Astrocyte (in vitro differentiated cells and primary cell): ENCODE data around the gene LGR4. TPM values are rescaled to one million over a fixed set of nuclear protein-coding genes. Genes with fewer than 3 reads are reported as not detected.
A peak's percentile ranks its signal among the peaks of the same experiment; 100 is the strongest.

ENCODE experiments used
- DNase-seq: peaks from one replicate; pipeline ENCODE4 v3.0.0-alpha.2; 2010; ENCODE audit warnings: low read depth
- FAIRE-seq: peaks from 2 replicates; lab custom pipeline; 2011; peaks lifted over from hg19 to GRCh38; lab: Jason Lieb, UNC
- H2AFZ ChIP-seq: 2 replicates; pipeline ENCODE4 v1.6.0; 2012; ENCODE audit warnings: low read depth, low read length, inconsistent platforms
- H3K27ac ChIP-seq: 2 replicates; pipeline ENCODE4 v1.5.1; 2011; ENCODE audit warnings: low read depth, low read length, inconsistent platforms
- H3K27me3 ChIP-seq: 2 replicates; pipeline ENCODE4 v1.6.0; 2011; ENCODE audit warnings: low read length, inconsistent platforms; ENCODE audit not compliant: insufficient read depth
- H3K36me3 ChIP-seq: 2 replicates; pipeline ENCODE4 v1.5.1; 2011; ENCODE audit warnings: low read length, inconsistent platforms; ENCODE audit not compliant: insufficient read depth
- H3K4me1 ChIP-seq: 2 replicates; pipeline ENCODE4 v1.5.1; 2011; ENCODE audit warnings: low read length, inconsistent platforms; ENCODE audit not compliant: insufficient read depth
- H3K4me2 ChIP-seq: 2 replicates; pipeline ENCODE4 v1.6.0; 2012; ENCODE audit warnings: low read length, inconsistent platforms
- H3K4me3 ChIP-seq: 2 replicates; pipeline ENCODE4 v1.5.1; 2011; ENCODE audit warnings: low read depth, mild to moderate bottlenecking, low read length, inconsistent platforms; ENCODE audit not compliant: insufficient read depth
- H3K79me2 ChIP-seq: 2 replicates; pipeline ENCODE4 v1.6.0; 2012; ENCODE audit warnings: mild to moderate bottlenecking, low read length, inconsistent platforms; ENCODE audit not compliant: insufficient read depth
- H3K9ac ChIP-seq: 2 replicates; pipeline ENCODE4 v1.6.0; 2012; ENCODE audit warnings: mild to moderate bottlenecking, low read length, inconsistent platforms
- H3K9me3 ChIP-seq: 2 replicates; pipeline ENCODE4 v1.5.1; 2012; ENCODE audit warnings: low read depth, mild to moderate bottlenecking, low read length, inconsistent platforms; ENCODE audit not compliant: insufficient read depth
- H4K20me1 ChIP-seq: 2 replicates; pipeline ENCODE4 v1.6.0; 2012; ENCODE audit warnings: low read length, inconsistent platforms; ENCODE audit not compliant: insufficient read depth
- H3K27ac Mint-ChIP-seq: one replicate; pipeline ENCODE4 v1.8.0; 2021; ENCODE audit warnings: mild to moderate bottlenecking, mixed read lengths; ENCODE audit not compliant: unreplicated experiment
- H3K27me3 Mint-ChIP-seq: one replicate; pipeline ENCODE4 v1.8.0; 2021; ENCODE audit warnings: low read depth, mixed read lengths; ENCODE audit not compliant: unreplicated experiment
- H3K36me3 Mint-ChIP-seq: one replicate; pipeline ENCODE4 v1.8.0; 2021; ENCODE audit warnings: low read depth, mixed read lengths; ENCODE audit not compliant: unreplicated experiment
- H3K4me1 Mint-ChIP-seq: one replicate; pipeline ENCODE4 v1.8.0; 2021; ENCODE audit warnings: low read depth, mixed read lengths; ENCODE audit not compliant: unreplicated experiment
- H3K4me3 Mint-ChIP-seq: one replicate; pipeline ENCODE4 v1.8.0; 2021; ENCODE audit warnings: mild to moderate bottlenecking, moderate library complexity, mixed read lengths; ENCODE audit not compliant: unreplicated experiment
- H3K9me3 Mint-ChIP-seq: one replicate; pipeline ENCODE4 v1.8.0; 2021; ENCODE audit warnings: mild to moderate bottlenecking, mixed read lengths; ENCODE audit not compliant: unreplicated experiment
- EZH2 ChIP-seq: IDR thresholded peaks from 2 replicates; pipeline ENCODE4 v1.6.1; 2012; ENCODE audit warnings: mild to moderate bottlenecking, low read length, inconsistent platforms; ENCODE audit not compliant: insufficient read depth
- total RNA-seq: library from RNA; stranded (reverse); gene quantifications from 2 replicates; pipeline ENCODE4 v1.2.1, GENCODE V29; 2021
- TF ChIP-seq, protein P1 (sequence below): IDR thresholded peaks from 2 replicates; pipeline ENCODE4 v1.5.1; 2011; ENCODE audit warnings: low read depth, mild to moderate bottlenecking, inconsistent platforms, low read length, moderate library complexity; ENCODE audit not compliant: insufficient read depth

Gene LGR4
- total RNA-seq, 1 donor from 2014 or later: 50.0 TPM

DNA sequence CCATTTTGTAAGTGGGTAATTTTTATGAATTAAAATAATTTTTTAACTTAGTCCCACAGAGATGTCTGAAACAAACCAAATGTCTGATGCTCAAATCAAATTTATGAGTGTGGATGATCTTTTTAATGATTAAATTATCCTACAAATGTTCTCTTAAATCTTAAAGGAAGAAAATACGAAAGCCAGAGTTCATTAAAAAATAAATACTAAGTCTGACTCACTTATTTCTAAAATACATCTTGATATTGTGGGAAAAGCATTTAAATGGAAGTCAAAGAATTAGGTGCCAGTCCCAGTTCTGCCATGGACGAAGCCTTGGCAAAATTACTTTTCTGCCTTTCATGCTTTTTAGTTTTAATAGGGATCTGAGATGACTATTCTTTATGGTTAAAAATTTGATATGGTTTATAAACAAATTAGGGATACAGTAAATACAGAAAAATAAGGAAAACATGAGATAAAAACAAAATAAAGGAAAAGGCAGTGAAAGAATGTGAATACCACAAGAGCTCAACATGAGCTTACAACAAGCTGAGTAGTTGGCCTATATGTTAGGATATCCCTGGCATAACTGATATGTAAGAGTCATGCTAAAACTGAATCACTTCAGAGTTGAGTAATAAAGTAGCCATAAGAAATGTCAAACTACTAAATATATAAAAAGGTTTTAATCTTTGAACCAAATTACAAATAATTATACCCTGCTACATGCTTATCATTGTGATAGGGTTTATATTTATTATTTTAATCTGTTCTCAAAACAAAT lies 118.8 kb downstream of the LGR4 start:
- DNase-seq (peak; percentile 55), FAIRE-seq (no peak)
- Histone ChIP-seq H4K20me1 (no peaks in the 10 kb centered on the region), H3K4me2 (no peak overlapping the region), H3K27me3 (no peaks in the 10 kb centered on the region), H3K36me3 (no peaks in the 10 kb centered on the region), H3K4me3 (no peak overlapping the region), H3K9me3 (no peaks in the 10 kb centered on the region), H3K4me1 (no peaks in the 10 kb centered on the region), H2AFZ (no peak overlapping the region), H3K9ac (no peak overlapping the region), H3K79me2 (no peaks in the 10 kb centered on the region), H3K27ac (no peak overlapping the region)
- Mint-ChIP-seq H3K9me3 (no peaks in the 10 kb centered on the region), H3K27me3 (no peaks in the 10 kb centered on the region), H3K4me3 (no peak overlapping the region), H3K4me1 (peaks cover 3% of the 10 kb centered on the region), H3K27ac (no peak overlapping the region), H3K36me3 (no peaks in the 10 kb centered on the region)
- TF ChIP-seq EZH2: no peak
- TF ChIP-seq, protein P1, sequence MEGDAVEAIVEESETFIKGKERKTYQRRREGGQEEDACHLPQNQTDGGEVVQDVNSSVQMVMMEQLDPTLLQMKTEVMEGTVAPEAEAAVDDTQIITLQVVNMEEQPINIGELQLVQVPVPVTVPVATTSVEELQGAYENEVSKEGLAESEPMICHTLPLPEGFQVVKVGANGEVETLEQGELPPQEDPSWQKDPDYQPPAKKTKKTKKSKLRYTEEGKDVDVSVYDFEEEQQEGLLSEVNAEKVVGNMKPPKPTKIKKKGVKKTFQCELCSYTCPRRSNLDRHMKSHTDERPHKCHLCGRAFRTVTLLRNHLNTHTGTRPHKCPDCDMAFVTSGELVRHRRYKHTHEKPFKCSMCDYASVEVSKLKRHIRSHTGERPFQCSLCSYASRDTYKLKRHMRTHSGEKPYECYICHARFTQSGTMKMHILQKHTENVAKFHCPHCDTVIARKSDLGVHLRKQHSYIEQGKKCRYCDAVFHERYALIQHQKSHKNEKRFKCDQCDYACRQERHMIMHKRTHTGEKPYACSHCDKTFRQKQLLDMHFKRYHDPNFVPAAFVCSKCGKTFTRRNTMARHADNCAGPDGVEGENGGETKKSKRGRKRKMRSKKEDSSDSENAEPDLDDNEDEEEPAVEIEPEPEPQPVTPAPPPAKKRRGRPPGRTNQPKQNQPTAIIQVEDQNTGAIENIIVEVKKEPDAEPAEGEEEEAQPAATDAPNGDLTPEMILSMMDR: no peak

DNA sequence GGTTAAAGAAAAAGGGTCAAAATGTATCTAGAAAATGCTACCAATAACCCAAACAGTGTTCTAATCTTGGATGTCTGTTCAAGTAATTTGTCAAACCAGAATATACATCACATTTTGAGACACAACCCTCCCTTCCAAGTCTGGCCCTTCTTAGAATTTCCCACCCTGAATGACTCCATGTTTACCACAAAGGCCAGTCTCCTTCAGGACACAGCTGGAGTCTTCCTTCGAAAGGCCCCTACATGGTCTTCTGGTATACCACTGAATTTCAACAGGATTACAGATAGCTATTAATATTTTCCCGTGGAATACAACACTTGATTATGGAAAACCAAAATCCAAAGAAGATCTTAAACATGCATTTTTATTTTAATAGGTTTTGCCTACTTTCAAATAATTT lies 119.8 kb downstream of the LGR4 start:
- Histone ChIP-seq H3K27ac (no peak overlapping the region), H3K36me3 (no peaks in the 10 kb centered on the region), H3K4me2 (no peak overlapping the region), H3K9ac (no peak overlapping the region), H4K20me1 (no peaks in the 10 kb centered on the region), H3K27me3 (no peaks in the 10 kb centered on the region), H2AFZ (no peak overlapping the region), H3K4me1 (no peaks in the 10 kb centered on the region), H3K4me3 (no peak overlapping the region), H3K79me2 (no peaks in the 10 kb centered on the region), H3K9me3 (no peaks in the 10 kb centered on the region)
- no peaks in the 10 kb centered on the region for H3K27me3 Mint-ChIP-seq
- no peak overlapping the region for H3K4me3 Mint-ChIP-seq
- H3K4me1 Mint-ChIP-seq: peaks cover 7% of the 10 kb centered on the region
- DNase-seq (no peak), FAIRE-seq (no peak)
- H3K27ac Mint-ChIP-seq: peak overlapping the region; percentile 43
- TF ChIP-seq, protein P1: no peak
- no peak for TF ChIP-seq EZH2
- no peaks in the 10 kb centered on the region for H3K36me3 Mint-ChIP-seq
- no peaks in the 10 kb centered on the region for H3K9me3 Mint-ChIP-seq

DNA sequence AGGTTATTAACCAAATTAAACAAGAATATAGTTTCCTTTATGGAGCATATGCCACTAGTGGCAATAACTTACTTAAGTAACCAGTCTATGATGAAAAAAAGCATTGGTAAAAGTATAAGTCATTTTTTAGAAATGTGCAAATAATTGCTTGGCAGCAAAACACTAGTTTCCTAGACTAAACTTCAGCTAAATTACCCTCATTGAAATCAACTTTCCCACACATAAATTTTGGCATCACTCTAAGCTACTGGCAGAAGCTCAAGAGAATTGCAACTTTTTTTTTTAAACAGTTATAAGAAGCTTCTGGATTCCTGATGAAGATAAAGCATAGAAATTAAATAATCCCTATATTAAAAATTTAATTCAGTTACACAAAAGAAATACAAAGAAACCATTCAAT lies 122.1 kb downstream of the LGR4 start:
- Mint-ChIP-seq H3K4me1 (peaks cover 8% of the 10 kb centered on the region), H3K36me3 (no peaks in the 10 kb centered on the region), H3K27me3 (no peaks in the 10 kb centered on the region), H3K9me3 (no peaks in the 10 kb centered on the region), H3K4me3 (no peak overlapping the region), H3K27ac (no peak overlapping the region)
- Histone ChIP-seq H3K4me2 (no peak overlapping the region), H3K4me3 (no peak overlapping the region), H3K27ac (no peak overlapping the region), H3K4me1 (no peaks in the 10 kb centered on the region), H3K27me3 (no peaks in the 10 kb centered on the region), H3K9ac (no peak overlapping the region), H3K36me3 (no peaks in the 10 kb centered on the region), H4K20me1 (no peaks in the 10 kb centered on the region), H3K9me3 (no peaks in the 10 kb centered on the region), H2AFZ (no peak overlapping the region), H3K79me2 (no peaks in the 10 kb centered on the region)
- peak; percentile 79 for DNase-seq
- TF ChIP-seq, protein P1: no peak
- TF ChIP-seq EZH2: no peak
- FAIRE-seq: no peak
